ENCODE results near the gene XYLT1.

Gene XYLT1

GRCh38 chr16:17396762-17397498 lies 73.8 kb downstream of the XYLT1 start:
- no peak for FAIRE-seq

DNA sequence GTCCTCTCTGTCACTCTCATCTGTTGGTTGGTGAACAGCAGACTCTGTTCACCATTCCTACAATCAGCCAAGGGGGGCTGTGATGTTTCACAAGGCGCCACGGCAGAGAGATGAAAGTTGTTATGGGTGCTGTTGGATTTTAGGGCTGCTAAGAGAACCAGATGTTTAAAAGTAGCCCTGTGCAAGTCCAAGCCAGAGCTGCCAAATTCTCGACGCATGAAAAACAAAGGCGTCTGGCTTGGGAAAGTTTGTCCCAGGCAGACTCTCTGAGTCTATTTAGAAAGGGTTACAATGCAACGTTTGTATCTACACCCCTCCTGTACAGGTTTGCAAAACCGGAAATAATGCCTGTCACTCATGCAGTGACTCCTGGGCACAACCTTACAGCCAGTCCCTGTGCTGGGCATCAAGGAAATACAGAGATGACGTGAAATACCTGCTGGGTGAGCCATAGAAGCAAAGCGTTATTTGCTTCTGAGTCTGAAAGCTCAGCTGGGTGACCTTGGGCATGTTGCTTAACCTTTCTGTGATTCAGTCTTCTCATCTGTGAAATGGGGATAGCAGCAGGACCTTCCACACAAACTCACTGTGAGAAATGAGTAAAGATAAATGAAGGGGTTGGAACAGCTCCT lies 74.8 kb downstream of the XYLT1 start:
- FAIRE-seq, result no peak

DNA sequence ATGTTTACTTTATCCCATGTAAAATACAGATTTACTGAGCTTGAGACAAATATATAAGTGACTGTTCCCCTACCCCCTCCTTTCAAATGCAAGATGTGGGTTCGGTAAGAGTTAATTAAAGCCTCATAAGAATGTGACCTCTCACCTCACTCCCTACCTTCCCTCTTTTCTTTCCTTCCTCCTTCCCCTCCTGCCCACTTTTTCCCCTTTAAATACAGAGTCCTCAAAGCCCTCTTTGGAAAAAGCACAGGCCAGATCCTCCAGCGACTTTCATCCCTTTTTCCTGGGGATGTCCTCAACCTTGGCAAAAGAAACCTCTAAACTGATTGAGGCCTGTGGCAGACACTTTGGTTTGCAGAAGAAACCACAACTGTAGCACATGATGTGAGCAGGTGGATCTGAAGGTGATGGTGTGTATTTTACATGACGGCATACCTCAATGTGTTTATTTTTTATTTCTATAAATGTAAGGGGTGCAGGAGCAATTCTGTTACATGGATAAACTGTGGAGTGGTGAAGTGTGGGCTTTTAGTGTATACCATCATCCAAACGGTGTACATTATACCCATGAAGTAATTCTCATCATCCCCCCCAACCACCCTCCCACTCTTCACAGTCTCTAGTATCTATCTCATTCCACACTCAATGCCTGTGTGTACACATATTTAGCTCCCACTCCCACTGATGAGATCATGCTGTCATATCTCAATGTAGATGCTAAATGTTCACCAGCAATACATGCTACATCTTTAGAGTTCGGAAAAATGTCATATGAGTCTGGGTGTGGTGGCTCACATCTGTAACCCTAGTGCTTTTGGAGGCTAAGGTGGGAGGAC lies 77.7 kb downstream of the XYLT1 start:
- FAIRE-seq, result no peak

- no peak for FAIRE-seq
Observed at GRCh38 chr16:17392127-17392856, 78.5 kb downstream of the XYLT1 start.

- FAIRE-seq, result no peak
Observed at GRCh38 chr16:17391715-17392114, 79.0 kb downstream of the XYLT1 start.

- FAIRE-seq, result no peak
Observed at GRCh38 chr16:17389384-17389783, 81.4 kb downstream of the XYLT1 start.

DNA sequence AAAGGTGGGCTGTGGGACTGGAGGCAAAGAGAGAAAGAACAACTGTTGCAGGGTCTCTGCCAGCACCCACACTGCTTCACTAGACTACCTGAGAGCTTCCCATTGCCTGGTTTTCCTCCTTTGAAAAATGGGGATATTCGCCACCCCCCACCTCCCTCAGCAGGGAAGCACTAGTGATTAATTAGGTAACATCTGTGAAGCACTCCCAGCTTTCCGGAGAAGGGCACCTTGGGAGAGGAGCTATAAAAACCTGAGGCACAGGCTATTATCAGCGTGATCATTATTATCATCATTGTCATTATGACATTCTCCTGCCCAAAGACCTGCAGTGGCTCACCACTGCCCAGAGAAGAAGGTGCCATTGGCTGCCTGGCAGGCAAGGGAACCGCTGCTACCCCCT lies 83.5 kb downstream of the XYLT1 start:
- no peak for FAIRE-seq

GRCh38 chr16:17386229-17386628 lies 84.5 kb downstream of the XYLT1 start:
- no peak for FAIRE-seq

DNA sequence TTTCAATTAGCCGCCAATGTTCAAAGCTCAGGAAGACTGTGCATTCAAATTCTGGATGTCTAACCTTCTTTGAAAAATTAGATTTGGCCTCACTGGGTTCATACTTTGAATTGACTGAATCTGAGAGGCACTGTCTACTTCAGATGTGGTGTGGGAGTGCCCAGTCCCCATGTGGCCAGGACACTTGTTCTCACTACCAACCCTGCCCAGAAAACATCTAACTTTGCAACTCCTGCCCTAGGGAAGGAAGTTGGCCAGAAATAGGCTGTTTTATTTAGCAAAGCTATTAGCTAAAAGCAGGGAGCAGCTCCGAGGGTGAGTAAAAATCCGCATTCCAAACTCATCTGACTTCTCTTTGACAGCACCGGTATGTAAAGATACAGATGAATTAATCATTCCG lies 86.3 kb downstream of the XYLT1 start:
- FAIRE-seq, result no peak

DNA sequence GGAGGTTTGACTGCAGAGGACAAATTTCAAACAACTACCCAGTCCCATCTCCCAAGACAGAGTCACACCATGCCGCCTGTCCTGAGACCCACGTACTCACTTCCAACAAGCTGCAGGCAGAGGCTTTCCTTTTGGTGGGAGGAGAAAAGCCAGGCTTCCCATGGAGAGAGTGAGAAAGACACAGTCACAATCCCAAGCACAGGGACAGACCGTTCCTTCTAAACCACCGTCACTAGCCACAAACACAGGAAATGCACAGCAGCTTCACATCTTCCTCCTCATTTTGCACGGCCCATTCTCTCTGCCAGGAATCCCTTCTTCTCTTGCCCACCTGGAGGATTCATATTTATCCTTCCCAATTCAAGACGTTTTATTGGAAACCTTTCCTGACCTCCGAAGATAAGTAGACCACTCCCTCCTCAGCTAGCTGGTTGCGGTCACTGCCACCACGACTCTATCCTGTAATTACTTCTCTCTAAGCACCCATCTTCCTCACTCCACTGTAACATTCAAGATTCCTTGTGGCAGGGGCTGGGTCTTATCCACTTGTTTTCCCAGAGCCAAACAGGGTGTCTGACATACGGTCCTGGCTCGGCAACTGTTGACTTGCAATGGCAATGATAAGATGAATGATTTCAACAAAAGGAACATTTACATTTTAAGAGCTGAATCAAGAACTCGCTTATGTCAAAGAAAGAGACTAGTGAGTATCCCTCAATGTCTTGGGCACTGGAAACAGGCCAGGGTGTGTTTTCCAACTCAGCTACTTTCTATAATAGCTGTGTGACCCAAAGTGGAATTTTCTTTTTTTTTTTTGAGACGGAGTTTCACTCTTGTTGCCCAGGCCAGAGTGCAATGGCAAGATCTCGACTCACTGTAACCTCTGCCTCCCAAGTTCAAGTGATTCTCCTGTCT lies 87.6 kb downstream of the XYLT1 start:
- FAIRE-seq, result no peak

DNA sequence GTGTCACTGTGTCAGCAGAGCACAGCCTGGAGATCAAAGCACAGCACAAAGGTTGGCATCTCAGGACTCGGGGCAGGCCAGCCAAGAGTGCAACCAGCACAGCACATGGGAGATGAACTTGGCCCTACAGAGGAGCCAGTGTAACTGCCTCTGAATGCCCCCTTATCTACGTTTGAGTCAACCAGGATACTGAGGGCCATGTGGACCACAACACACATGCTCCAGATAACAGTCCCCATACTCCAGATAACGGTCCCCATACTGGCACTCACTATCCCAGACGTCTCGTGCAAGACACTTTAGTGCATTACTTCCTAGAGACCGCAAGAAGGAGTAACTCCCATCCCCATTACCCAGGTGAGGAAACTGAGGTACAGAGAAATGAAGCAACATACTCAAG lies 88.2 kb downstream of the XYLT1 start:
- no peak for FAIRE-seq

- no peak for FAIRE-seq
Observed at GRCh38 chr16:17381784-17382183, 89.0 kb downstream of the XYLT1 start.

DNA sequence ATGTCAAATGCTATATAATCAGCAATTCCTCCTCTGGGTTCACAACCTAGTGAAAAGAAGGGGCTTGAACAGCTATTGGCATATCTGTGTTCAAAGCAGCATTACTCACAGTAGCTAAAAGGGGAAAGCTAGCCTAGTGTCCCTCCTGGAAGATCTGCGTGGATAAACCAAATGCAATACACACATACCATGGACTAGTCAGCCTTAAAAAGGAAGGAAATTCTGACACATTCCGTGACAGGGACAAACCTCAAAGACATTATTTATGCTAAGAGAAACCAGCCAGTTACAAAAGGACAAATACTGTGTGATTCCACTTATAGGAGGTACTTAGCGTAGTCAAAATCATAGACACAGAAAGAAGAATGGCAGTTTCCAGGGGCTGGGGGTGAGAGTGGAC lies 90.1 kb downstream of the XYLT1 start:
- no peak for FAIRE-seq

- no peak for FAIRE-seq
Observed at GRCh38 chr16:17379121-17379571, 91.6 kb downstream of the XYLT1 start.

GRCh38 chr16:17377360-17378324 lies 93.1 kb downstream of the XYLT1 start:
- no peak for FAIRE-seq

- no peak for FAIRE-seq
Observed at GRCh38 chr16:17375461-17376304, 95.1 kb downstream of the XYLT1 start.

- FAIRE-seq, result no peak
Observed at GRCh38 chr16:17374668-17375255, 96.0 kb downstream of the XYLT1 start.

DNA sequence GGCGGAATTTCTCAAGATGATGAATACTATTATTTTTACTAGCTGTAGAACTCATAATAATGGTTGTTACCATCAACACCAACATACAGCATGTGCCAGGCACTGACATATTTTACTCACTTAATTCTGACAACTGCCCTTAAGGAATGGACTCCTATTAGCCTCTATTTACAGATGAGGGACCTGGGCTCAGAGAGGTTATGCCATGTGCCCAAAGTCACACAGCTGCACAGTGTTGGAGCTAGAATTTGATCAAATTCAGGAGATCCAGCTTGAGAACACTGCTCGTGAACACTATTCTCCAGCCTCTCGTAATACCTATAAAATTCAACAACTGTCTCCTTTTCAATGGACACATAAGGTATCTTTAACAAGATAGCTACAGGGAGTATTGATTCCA lies 97.2 kb downstream of the XYLT1 start:
- FAIRE-seq, result no peak

GRCh38 chr16:17372386-17372785 lies 98.4 kb downstream of the XYLT1 start:
- FAIRE-seq, result no peak

Measured in colon (tissue), 2 donors.